Natural killer cell (primary cell): ENCODE measurements around the gene PPFIA3. TPM values are rescaled to one million over a fixed set of nuclear protein-coding genes. Genes with fewer than 3 reads are reported as not detected.

Source experiments
- ATAC-seq, 3 donors: fragments of 150-1000 bp in 2 of 3; fragments of 200-7000 bp in 1 of 3; cut with Tn5 transposase; 1 replicate in 1 of 3; 2 replicates in 2 of 3; pipeline ENCODE4 v1.10.0; 2021; ENCODE audit warnings: mild to moderate bottlenecking in 2 of 3, moderate library complexity in 2 of 3
- DNase-seq, 2 donors: peaks; one replicate each; pipeline versions ENCODE4 v3.0.0 to v3.0.0-alpha.2; 2013 to 2021; ENCODE audit warnings: mixed read lengths in 1 of 2
- H3K27ac ChIP-seq: one replicate; pipeline ENCODE4 v1.5.1; 2013; ENCODE audit warnings: mild to moderate bottlenecking, low read length
- H3K27me3 ChIP-seq: one replicate; pipeline ENCODE4 v1.6.1; 2013; ENCODE audit warnings: low read length; ENCODE audit not compliant: control insufficient read depth, insufficient read depth
- H3K36me3 ChIP-seq: one replicate; pipeline ENCODE4 v1.6.1; 2013; ENCODE audit warnings: low read length; ENCODE audit not compliant: control insufficient read depth, insufficient read depth
- H3K4me1 ChIP-seq: one replicate; pipeline ENCODE4 v1.6.1; 2013; ENCODE audit warnings: low read length; ENCODE audit not compliant: control insufficient read depth, insufficient read depth
- H3K4me3 ChIP-seq: one replicate; pipeline ENCODE4 v1.5.1; 2013; ENCODE audit warnings: low read length
- H3K9me3 ChIP-seq: one replicate; pipeline ENCODE4 v1.6.1; 2013; ENCODE audit warnings: low read length; ENCODE audit not compliant: control insufficient read depth, insufficient read depth
- H3K27ac Mint-ChIP-seq, 2 donors: one replicate each; pipeline ENCODE4 v1.8.0; 2022; ENCODE audit warnings: mild to moderate bottlenecking in 2 of 2, mixed read lengths in 2 of 2, moderate library complexity in 1 of 2
- H3K27me3 Mint-ChIP-seq, 2 donors: one replicate each; pipeline ENCODE4 v1.8.0; 2022; ENCODE audit warnings: low read depth in 2 of 2, mixed read lengths in 2 of 2
- H3K36me3 Mint-ChIP-seq: one replicate; pipeline ENCODE4 v1.8.0; 2022; ENCODE audit warnings: mixed read lengths
- H3K4me1 Mint-ChIP-seq, 2 donors: one replicate each; pipeline ENCODE4 v1.8.0; 2022; ENCODE audit warnings: mixed read lengths in 2 of 2
- H3K4me3 Mint-ChIP-seq: one replicate; pipeline ENCODE4 v1.8.0; 2022; ENCODE audit warnings: mild to moderate bottlenecking, moderate library complexity, mixed read lengths
- H3K9me3 Mint-ChIP-seq, 2 donors: one replicate each; pipeline ENCODE4 v1.8.0; 2022; ENCODE audit warnings: mixed read lengths in 2 of 2
- WGBS: methylation state at CpG from one replicate; pipeline ENCODE4 v1.1.7; 2013; ENCODE audit warnings: missing lambda C conversion rate; ENCODE audit not compliant: insufficient coverage; 5-methylcytosine and 5-hydroxymethylcytosine counted together
- intact Hi-C: fragments of 100-400 bp; cut with micrococcal nuclease; formaldehyde crosslinking; loops from one replicate; pipeline ENCODE4 v1.14.2; 2022
- total RNA-seq, 4 donors: library from RNA; stranded (reverse); fragments of 120-200 nt in 1 of 4; gene quantifications; one replicate each; pipeline versions ENCODE4 v1.2.3 to v1.2.4, GENCODE V29; 2013 to 2022
- TF ChIP-seq, protein P1 (sequence below): fragments of 200-600 bp; IDR thresholded peaks from one replicate; pipeline ENCODE4 v1.8.0; 2022; ENCODE audit warnings: antibody characterized with exemption

The PPFIA3 gene
- total RNA-seq, 3 donors from 2014 or later (not counting 1 experiment from before 2014, with no cell fraction given): 5.3 to 5.5 (median 5.3) TPM

DNA sequence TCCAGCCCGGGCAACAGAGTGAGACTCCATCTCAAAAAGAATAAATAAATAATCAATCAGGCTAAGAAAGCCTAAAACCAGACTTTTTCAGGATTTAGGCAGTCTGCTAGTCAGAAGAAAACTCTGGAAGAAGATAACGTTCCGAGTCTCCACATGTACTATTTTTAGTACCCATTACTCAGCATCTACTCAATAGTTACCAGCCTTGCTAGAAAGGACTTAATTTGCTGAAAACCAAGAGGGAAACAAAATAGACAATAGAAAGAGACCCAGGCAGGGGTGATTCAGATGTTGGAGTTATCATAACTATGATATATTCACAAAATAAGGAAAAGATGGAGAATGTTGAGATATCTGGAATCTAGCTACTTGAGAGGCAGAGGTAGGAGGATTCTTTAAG is 8.8 kb upstream of the PPFIA3 start:
- TF ChIP-seq, protein P1, sequence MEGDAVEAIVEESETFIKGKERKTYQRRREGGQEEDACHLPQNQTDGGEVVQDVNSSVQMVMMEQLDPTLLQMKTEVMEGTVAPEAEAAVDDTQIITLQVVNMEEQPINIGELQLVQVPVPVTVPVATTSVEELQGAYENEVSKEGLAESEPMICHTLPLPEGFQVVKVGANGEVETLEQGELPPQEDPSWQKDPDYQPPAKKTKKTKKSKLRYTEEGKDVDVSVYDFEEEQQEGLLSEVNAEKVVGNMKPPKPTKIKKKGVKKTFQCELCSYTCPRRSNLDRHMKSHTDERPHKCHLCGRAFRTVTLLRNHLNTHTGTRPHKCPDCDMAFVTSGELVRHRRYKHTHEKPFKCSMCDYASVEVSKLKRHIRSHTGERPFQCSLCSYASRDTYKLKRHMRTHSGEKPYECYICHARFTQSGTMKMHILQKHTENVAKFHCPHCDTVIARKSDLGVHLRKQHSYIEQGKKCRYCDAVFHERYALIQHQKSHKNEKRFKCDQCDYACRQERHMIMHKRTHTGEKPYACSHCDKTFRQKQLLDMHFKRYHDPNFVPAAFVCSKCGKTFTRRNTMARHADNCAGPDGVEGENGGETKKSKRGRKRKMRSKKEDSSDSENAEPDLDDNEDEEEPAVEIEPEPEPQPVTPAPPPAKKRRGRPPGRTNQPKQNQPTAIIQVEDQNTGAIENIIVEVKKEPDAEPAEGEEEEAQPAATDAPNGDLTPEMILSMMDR: no peak
- ATAC-seq (no peak), DNase-seq (no peak)
- Histone ChIP-seq H3K36me3 (peaks cover 21% of the 10 kb centered on the region), H3K27me3 (no peaks in the 10 kb centered on the region), H3K9me3 (no peaks in the 10 kb centered on the region), H3K27ac (no peak overlapping the region), H3K4me3 (no peak overlapping the region), H3K4me1 (peaks cover 17% of the 10 kb centered on the region)
- intact Hi-C loops: no loop called here
- WGBS: 73% methylated on average over 3 of the region's 3 CpGs
- Mint-ChIP-seq H3K9me3 (no peaks in the 10 kb centered on the region), H3K4me1 (peaks cover 20 to 36% of the 10 kb centered on the region in 2 donors), H3K36me3 (peaks cover 11% of the 10 kb centered on the region), H3K4me3 (peak overlapping the region; percentile 55), H3K27me3 (no peaks in the 10 kb centered on the region), H3K27ac (no peak overlapping the region)

DNA sequence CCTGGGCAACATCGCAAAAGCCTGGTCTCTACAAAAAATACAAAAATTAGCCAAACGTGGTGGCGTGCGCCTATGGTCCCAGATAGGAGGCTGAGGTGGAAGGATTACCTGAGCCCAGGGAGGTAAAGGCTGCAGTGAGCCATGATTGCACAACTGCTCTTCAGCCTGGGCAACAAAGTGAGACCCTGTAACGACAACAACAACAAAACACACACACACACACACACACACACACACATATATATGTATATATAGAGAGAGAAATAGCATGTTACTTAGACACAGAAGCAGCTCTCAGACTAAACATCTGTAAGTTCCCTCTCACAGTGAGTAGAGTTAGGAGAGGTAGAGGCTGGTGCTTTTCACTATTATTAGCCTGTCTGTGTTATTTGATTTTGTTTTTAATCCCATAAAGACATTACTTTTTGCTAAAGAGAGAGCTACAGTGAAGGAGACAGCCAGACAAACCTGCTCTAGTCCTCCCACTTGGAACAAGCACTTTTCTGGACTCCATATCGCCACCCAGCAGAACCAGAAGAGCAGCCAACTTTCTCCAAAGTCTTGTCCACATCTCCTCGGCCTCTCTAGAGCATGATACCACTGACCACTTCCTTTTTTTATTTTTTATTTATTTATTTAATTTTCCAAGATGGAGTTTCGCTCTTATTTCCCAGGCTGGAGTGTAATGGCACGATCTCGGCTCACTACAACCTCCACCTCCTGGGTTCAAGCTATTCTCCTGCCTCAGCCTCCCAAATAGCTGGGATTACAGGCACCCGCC is 7.9 kb upstream of the PPFIA3 start:
- Histone ChIP-seq H3K27me3 (no peaks in the 10 kb centered on the region), H3K4me3 (no peak overlapping the region), H3K9me3 (no peaks in the 10 kb centered on the region), H3K36me3 (peaks cover 14% of the 10 kb centered on the region), H3K27ac (no peak overlapping the region), H3K4me1 (peaks cover 17% of the 10 kb centered on the region)
- H3K9me3 Mint-ChIP-seq: no peaks in the 10 kb centered on the region
- H3K4me1 Mint-ChIP-seq: peaks cover 20 to 34% of the 10 kb centered on the region in 2 donors
- intact Hi-C loops: no loop called here
- H3K27ac Mint-ChIP-seq: no peak overlapping the region
- DNase-seq: no peak
- TF ChIP-seq, protein P1: no peak
- peaks cover 11% of the 10 kb centered on the region for H3K36me3 Mint-ChIP-seq
- no peaks in the 10 kb centered on the region for H3K27me3 Mint-ChIP-seq
- WGBS: 94% methylated on average over 10 of the region's 11 CpGs
- no peak overlapping the region for H3K4me3 Mint-ChIP-seq
- no peak for ATAC-seq

DNA sequence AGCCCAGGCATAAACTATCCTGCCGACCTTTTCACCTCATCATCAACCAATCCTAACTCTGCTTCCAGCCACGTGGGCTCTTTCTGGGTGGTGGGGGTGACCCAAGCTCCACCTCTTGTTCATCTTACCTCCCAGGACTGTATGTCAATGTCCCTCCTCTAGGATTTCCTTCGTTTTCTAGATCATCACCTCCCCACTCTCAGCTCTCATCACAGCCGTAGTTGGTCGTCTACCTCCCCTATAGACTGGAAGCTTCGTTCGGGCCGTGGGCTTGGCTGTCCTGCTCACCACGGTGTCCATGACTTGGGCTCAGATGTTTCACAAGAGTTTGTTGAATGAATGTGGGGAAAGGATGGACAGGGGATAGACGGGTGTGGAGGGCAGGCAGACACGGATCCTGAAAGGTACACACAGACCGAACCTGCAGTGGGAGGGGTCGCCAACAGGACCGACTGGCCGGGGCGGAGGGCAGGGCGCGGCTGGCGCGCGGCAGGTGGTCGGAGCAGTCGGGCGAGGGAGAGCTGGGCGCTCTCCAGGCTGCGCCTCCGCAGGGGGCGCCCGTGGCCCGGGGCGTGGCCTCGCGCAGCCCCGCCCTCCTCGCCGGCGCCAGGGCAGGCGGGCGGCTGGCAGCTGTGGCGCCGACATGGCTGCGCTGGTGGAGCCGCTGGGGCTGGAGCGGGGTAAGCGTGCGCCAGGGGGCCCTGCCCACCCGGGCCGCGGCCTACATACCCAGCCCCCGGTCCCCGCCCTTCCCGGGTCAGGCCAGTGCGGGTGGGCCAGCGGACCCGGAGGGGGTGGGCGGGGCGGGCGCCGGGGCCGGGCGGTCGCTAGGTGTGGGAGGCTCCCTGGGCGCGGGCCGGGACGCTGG is 5.3 kb upstream of the PPFIA3 start, which contains the start of gene LIN7B:
Gene LIN7B (plus strand): TSS at position 609 of the 868 bp plus-strand sequence. CDS start 35 bp downstream, at position 644.
- ATAC-seq: peak; percentile 60 to 80 (median 67)
- Mint-ChIP-seq H3K36me3 (no peaks in the 10 kb centered on the region), H3K4me3 (peak within 1 kb of the TSS; percentile 89), H3K9me3 (no peaks in the 10 kb centered on the region), H3K27me3 (no peaks in the 10 kb centered on the region), H3K4me1 (peaks cover 24 to 45% of the 10 kb centered on the region in 2 donors), H3K27ac (peak within 1 kb of the TSS in 1 of 2 donors; percentile 86)
- WGBS: under 1% methylated on average over 65 of the region's 66 CpGs
- Histone ChIP-seq H3K36me3 (no peaks in the 10 kb centered on the region), H3K9me3 (no peaks in the 10 kb centered on the region), H3K4me1 (peaks cover 30% of the 10 kb centered on the region), H3K27ac (no peak within 1 kb of the TSS), H3K4me3 (peak within 1 kb of the TSS; percentile 53), H3K27me3 (no peaks in the 10 kb centered on the region)
- DNase-seq: peak; percentile 84 to 92
- TF ChIP-seq, protein P1: peak; percentile 76
- intact Hi-C loops: no loop called here
